Stimulated activated naive CD8-positive, alpha-beta T cell treated with anti-CD3 and anti-CD28 coated beads, Interleukin-15, Interleukin-2, amounts not matched to agents 100 U/mL and 50 U/mL, for 24 hours (primary cell): Measurements from ENCODE around the gene SRRT.
A peak's percentile ranks its signal among the peaks of the same experiment; 100 is the strongest.

Experiments used
- ATAC-seq: fragments of 150-1000 bp; cut with Tn5 transposase; one replicate; pipeline ENCODE4 v1.10.0; 2021
- DNase-seq: peaks from one replicate; pipeline ENCODE4 v3.0.0; 2021

Gene SRRT

GRCh38 chr7:100855515-100855914, 19.4 kb upstream of the SRRT start:
- DNase-seq (no peak), ATAC-seq (no peak)

GRCh38 chr7:100856871-100857282, 18.0 kb upstream of the SRRT start:
- ATAC-seq = no peak
- no peak for DNase-seq

DNA sequence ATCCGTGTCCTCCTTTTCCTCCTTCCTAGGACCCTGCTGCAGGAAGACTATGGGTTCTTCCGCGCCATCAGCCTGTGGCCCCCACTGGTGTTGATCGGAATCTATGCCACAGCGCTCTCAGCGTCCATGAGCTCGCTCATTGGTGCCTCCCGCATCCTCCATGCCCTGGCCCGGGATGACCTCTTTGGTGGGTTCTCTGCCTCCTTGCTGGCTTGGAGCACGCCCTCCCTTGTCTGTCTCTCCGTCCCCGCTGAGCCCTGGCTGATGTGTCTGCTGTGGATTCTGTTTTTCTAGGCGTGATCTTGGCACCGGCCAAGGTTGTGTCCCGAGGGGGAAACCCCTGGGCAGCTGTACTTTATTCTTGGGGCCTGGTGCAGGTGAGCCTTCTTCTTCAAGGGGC, 15.0 kb upstream of the SRRT start:
- no peak for DNase-seq
- no peak for ATAC-seq

DNA sequence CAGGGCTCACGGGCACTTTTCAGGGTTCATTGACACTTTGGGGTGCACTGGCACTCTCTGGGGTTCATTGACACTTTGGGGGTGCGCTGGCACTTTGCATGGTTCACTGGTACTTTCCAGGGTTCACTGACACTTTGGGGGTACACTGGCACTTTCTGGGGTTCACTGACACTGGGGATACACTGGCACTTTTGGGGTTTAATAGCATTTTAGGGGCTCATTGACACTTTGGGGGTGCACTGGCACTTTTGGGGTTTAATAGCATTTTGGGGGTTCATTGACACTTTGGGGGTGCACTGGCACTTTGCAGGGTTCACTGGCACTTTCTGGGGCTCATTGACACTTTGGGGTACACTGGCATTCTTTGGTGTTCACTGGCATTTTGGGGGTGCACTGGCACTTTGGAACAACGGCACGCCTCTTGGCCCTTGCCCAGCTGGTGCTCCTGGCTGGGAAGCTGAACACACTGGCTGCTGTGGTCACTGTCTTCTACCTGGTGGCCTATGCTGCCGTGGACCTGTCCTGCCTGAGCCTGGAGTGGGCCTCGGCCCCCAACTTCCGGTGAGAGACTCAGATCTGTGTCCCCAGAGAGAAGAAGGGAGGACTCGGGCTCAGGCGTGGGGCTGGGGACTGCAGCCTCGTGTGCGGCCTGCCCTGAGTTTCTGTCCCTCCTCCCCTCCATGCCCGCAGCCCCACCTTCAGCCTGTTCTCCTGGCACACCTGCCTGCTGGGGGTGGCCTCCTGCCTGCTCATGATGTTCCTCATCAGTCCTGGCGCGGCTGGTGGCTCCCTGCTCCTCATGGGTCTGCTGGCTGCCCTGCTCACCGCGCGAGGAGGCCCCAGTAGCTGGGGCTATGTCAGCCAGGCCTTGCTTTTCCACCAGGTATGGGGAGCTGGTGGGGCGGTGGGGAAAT, 13.9 kb upstream of the SRRT start:
- DNase-seq (no peak), ATAC-seq (no peak)

- ATAC-seq = no peak
- no peak for DNase-seq
These were observed 13.3 kb upstream of the SRRT start for GRCh38 chr7:100861616-100861985.

- no peak for DNase-seq
These were observed 11.4 kb upstream of the SRRT start for GRCh38 chr7:100863406-100863950.

GRCh38 chr7:100864263-100864845, 10.5 kb upstream of the SRRT start:
- ATAC-seq = no peak
- no peak for DNase-seq

More at GRCh38 chr7:100863406-100863950, 11.4 kb upstream of the SRRT start:
- no peak for ATAC-seq

DNA sequence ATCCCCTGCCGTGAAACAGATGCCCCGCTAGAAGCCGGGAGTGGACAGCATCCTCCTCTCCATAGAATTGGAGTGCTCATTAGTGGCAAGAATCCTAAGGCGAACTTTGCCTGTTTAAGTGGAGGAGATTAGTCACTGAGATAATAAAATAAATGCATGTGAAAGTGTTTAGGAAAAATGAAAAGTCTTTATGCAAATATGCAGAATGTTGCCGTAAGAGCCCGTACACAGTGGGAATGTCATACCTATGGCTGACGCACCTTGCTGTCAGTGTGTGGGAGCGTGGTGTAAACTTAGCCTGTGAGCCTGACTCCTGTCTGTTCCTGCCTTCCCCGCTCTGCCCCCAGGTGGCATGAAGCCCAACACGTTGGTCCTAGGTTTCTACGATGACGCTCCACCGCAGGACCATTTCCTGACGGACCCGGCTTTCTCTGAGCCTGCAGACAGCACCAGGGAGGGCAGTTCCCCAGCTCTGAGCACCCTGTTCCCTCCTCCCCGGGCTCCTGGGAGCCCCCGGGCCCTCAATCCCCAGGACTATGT, 9.5 kb upstream of the SRRT start:
- no peak for DNase-seq
- ATAC-seq = no peak

DNA sequence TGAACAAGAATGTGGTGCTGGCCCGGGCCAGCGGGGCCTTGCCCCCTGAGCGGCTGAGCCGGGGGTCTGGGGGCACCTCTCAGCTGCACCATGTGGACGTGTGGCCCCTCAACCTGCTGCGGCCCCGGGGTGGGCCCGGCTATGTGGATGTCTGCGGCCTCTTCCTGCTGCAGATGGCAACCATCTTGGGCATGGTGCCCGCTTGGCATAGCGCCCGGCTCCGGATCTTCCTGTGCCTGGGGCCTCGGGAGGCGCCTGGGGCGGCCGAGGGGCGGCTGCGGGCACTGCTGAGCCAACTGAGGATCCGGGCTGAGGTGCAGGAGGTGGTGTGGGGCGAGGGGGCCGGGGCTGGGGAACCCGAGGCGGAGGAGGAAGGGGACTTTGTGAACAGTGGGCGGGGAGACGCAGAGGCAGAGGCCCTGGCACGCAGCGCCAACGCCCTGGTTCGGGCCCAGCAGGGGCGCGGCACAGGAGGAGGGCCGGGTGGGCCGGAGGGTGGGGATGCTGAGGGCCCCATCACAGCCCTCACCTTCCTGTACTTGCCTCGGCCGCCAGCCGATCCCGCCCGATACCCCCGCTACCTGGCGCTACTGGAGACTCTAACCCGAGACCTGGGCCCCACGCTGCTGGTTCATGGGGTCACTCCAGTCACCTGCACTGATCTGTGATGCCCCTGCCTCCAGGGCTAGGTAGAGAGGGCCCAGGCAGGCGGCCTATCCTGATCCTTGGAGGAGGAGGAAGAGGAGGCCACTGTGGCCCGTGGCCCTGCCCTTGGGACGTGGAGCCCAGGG, 8.8 kb upstream of the SRRT start:
- ATAC-seq (peak; percentile 40), DNase-seq (peak; percentile 44)

- ATAC-seq (no peak), DNase-seq (no peak)
These were observed 8.2 kb upstream of the SRRT start for GRCh38 chr7:100866729-100867039.

- peak; percentile 84 for DNase-seq
- peak; percentile 70 for ATAC-seq
These were observed 7.7 kb upstream of the SRRT start, which contains the start of gene TRIP6 for GRCh38 chr7:100867040-100867775. Gene TRIP6 (plus strand): TSS chr7:100867387. CDS start chr7:100867498, 111 bp downstream.

GRCh38 chr7:100867776-100868485, 7.0 kb upstream of the SRRT start:
- no peak for ATAC-seq
- no peak for DNase-seq

GRCh38 chr7:100873599-100874299, 1.2 kb upstream of the SRRT start:
- no peak for ATAC-seq
- no peak for DNase-seq

DNA sequence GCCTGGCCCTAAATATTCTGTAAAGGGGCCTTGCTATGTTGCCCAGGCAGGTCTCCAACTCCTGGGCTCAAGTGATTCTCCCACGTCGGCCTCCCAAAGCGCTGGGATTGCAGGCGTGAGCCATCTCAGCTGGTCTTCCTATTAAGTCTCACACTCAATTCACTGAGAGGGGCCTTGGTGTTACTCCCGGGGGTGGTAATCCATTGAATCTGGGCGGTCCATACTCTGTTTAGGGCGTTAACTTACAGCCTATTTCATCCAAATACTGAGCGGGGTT, 665 bp upstream of the SRRT start:
- DNase-seq = no peak
- ATAC-seq = no peak

GRCh38 chr7:100875356-100875751, 451 bp downstream of the SRRT start:
- DNase-seq (no peak), ATAC-seq (peak; percentile 34)

- no peak for ATAC-seq
- DNase-seq = no peak
These were observed 3.1 kb downstream of the SRRT start for GRCh38 chr7:100878013-100878412.

DNA sequence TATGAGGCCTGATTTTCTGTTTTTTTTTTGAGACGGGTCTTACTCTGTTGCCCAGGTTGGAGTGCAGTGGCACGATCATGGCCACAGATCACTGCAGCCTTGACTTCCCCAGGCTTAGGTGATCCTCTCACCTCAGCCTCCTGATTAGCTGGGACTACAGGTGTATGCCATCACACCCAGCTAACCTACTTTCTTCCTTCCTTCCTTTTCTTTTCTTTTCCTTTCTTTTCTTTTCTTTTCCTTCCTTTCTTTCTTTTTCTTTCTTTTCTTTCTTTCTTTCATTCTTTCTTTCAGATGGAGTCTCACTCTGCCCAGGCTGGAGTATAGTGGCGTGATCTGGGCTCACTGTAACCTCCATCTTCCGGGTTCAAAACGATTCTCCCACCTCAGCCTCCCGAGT, 3.8 kb downstream of the SRRT start:
- ATAC-seq = no peak

GRCh38 chr7:100879685-100880261, 4.9 kb downstream of the SRRT start:
- no peak for ATAC-seq
- DNase-seq = no peak

More for the DNA sequence above, 3.8 kb downstream of the SRRT start:
- no peak for DNase-seq

DNA sequence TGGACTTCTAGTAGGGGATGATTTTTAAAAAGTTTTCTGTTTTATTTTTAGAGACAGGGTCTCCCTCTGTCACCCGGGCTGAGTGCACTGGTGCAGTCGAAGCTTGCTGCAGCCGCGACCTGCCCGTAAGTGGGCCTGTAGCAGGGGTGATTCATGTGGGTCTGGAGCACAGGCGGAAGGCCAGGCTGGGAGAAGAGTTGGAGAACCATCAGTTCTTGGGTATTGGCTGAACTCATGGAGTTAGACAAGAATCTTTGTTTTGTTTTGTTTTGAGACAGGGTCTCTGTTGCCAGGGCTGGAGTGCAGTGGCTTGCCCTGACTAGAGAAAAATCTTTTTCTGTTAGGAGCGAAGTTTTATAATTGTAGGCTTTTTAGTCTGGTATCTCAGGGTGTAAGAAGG, 5.7 kb downstream of the SRRT start:
- no peak for ATAC-seq

DNA sequence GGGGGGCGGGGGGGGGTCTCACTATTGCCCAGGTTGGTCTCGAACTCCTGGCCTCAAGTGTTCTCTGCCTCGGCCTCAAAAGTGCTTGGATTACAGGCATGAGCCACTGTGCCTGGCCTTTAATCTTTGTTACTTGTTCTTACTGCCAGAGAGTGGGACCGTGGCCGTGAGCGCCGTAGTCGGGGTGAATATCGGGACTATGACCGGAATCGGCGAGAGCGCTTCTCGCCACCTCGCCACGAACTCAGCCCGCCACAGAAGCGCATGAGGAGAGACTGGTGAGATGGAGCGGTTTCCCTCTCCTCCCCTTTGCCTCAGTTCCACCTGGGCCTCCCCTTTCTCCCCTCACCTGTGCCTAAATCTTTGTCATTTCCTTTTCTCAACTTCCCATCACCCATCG, 6.2 kb downstream of the SRRT start:
- no peak for ATAC-seq
- DNase-seq = no peak

More for the DNA sequence above, 5.7 kb downstream of the SRRT start:
- no peak for DNase-seq
